Peyer's patch (tissue), 4 donors: ENCODE results near the gene CAVIN3. TPM values are rescaled to one million over a fixed set of nuclear protein-coding genes. Genes with fewer than 3 reads are reported as not detected.

Source experiments
- DNase-seq, 3 donors: peaks; one replicate each; pipeline ENCODE4 v3.0.0-alpha.2; 2017 to 2019
- H3K27ac ChIP-seq, 4 donors: fragments of 200-600 bp; sonication (generic); one replicate each; pipeline ENCODE4 v1.5.1; 2016 to 2019
- H3K27me3 ChIP-seq, 2 donors: fragments of 200-600 bp; sonication (generic); one replicate each; pipeline ENCODE4 v1.5.1; 2019
- H3K36me3 ChIP-seq, 3 donors: fragments of 200-600 bp; sonication (generic); one replicate each; pipeline ENCODE4 v1.5.1; 2016 to 2019
- H3K4me1 ChIP-seq, 4 donors: fragments of 200-600 bp; sonication (generic); one replicate each; pipeline ENCODE4 v1.5.1; 2016 to 2019
- H3K4me3 ChIP-seq, 4 donors: fragments of 200-600 bp; sonication (generic); 1 replicate in 3 of 4; 2 replicates in 1 of 4; pipeline ENCODE4 v1.5.1; 2016 to 2019; ENCODE audit warnings: mild to moderate bottlenecking in 1 of 4
- H3K9me3 ChIP-seq, 4 donors: fragments of 200-600 bp; sonication (generic); one replicate each; pipeline ENCODE4 v1.5.1; 2016 to 2019; ENCODE audit warnings: mild to moderate bottlenecking in 1 of 4
- POLR2A ChIP-seq, 2 donors: fragments of 450-650 bp; IDR thresholded peaks; one replicate each; pipeline ENCODE4 v1.5.1; 2017; ENCODE audit warnings: antibody characterized with exemption in 2 of 2, mild to moderate bottlenecking in 2 of 2, moderate library complexity in 2 of 2
- total RNA-seq, 4 donors: library from RNA; depleted of rRNA; stranded (reverse); fragments of >200 nt; gene quantifications; one replicate each; pipeline ENCODE4 v1.1.0, GENCODE V29; 2016
- TF ChIP-seq, protein P1 (sequence below), 6 experiments: fragments of 450-650 bp in 4 of 6; fragments of 200-600 bp in 2 of 6; sonication (generic) in 1 of 6; IDR thresholded peaks; one replicate each; pipeline ENCODE4 v1.5.1; 2017 to 2019; ENCODE audit warnings: antibody characterized with exemption in 6 of 6, mild to moderate bottlenecking in 3 of 6, moderate library complexity in 1 of 6

Gene CAVIN3
- total RNA-seq, 4 donors from 2014 or later = 6.5 to 40.4 (median 17.2) TPM

DNA sequence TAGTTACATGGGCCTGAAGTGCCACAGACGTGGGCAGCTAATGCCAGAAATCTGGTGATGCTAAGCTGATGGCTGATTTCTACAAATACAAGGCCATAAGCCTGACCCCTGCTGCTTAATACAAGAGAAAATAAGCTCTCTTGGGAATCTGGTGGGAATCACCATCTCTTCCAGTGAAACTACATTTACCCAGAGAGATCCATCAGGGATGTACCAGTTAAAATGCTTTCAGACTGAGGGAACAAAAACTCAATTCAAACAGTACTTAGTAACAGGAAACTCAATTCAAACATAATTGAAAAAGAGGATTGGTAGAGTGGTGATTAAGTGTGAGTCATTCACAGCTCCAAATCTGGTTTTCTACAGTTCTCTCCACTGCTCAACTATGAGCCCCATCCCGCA, 1.7 kb upstream of the CAVIN3 start:
- Histone ChIP-seq H3K4me3 (no peak overlapping the region), H3K27ac (peak overlapping the region in 2 of 4 donors; percentile 89 to 95), H3K9me3 (no peaks in the 10 kb centered on the region), H3K4me1 (peaks cover 0 to 7% (median 0%) of the 10 kb centered on the region in 4 donors), H3K36me3 (no peaks in the 10 kb centered on the region), H3K27me3 (no peaks in the 10 kb centered on the region)
- TF ChIP-seq, protein P1, sequence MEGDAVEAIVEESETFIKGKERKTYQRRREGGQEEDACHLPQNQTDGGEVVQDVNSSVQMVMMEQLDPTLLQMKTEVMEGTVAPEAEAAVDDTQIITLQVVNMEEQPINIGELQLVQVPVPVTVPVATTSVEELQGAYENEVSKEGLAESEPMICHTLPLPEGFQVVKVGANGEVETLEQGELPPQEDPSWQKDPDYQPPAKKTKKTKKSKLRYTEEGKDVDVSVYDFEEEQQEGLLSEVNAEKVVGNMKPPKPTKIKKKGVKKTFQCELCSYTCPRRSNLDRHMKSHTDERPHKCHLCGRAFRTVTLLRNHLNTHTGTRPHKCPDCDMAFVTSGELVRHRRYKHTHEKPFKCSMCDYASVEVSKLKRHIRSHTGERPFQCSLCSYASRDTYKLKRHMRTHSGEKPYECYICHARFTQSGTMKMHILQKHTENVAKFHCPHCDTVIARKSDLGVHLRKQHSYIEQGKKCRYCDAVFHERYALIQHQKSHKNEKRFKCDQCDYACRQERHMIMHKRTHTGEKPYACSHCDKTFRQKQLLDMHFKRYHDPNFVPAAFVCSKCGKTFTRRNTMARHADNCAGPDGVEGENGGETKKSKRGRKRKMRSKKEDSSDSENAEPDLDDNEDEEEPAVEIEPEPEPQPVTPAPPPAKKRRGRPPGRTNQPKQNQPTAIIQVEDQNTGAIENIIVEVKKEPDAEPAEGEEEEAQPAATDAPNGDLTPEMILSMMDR (IDR thresholded peaks at IDR 0.05) = no peak
- no peak for TF ChIP-seq POLR2A (IDR thresholded peaks at IDR 0.05)
- no peak for DNase-seq

DNA sequence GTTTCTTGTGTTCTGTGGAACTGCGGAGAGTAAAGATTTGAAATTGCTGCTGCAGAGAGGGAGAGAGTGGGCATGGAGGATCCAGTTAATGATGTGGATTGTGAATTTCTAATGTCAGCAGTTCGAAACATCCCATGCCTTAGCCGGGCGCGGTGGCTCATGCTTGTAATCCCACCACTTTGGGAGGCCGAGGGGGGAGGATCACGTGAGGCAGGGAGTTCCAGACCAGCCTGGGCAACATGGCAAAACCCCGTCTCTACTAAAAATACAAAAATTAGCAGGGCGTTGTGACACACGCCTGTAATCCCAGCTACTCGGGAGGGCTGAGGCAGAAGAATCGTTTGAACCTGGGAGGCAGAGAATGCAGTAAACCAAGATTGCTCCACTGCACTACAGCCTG, 1.1 kb upstream of the CAVIN3 start:
- H3K9me3 ChIP-seq = no peaks in the 10 kb centered on the region
- peak overlapping the region; percentile 77 to 95 (median 84) for H3K27ac ChIP-seq
- TF ChIP-seq POLR2A (IDR thresholded peaks at IDR 0.05) = no peak
- TF ChIP-seq, protein P1 (IDR thresholded peaks at IDR 0.05) = no peak
- H3K36me3 ChIP-seq = no peaks in the 10 kb centered on the region
- no peaks in the 10 kb centered on the region for H3K27me3 ChIP-seq
- DNase-seq = no peak
- H3K4me3 ChIP-seq = peak overlapping the region in 1 of 4 donors; percentile 59
- peaks cover 0 to 7% (median 0%) of the 10 kb centered on the region in 4 donors for H3K4me1 ChIP-seq

DNA sequence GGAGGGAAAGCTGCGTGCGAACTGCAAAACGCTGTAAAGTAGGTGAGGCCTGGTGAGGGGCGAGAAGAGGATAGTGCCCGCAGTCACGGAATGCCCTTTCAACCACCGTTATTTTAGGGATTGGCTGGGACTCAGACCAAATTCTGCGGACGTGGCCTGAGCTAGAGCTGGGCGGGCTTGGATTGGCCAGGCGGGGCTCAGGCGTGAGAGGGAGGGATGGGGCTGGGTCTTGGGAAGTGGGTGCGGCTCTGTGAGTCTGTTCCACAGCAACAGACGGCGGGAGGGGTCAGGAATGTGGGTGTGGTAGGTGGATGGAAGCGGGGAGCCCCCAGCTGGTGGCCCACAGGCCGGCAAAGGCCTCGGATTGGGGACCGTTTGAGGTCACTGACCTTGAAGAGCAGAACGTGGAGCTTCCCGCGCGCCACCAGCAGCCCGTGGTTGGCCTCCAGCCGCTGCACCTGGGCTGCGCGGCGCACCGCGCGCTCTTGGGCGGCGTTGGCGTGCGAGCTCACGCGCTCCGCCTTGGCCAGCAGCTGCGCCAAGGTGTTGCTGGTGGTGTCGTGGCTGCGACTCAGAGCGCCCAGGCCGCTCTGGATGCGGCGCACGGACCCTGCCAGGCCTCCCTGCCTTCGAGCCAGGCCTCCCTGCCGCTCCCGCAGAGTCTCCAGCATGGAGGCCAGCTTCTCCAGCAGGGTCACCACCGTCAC, 444 bp downstream of the CAVIN3 start:
- peak overlapping the region; percentile 77 to 95 (median 84) for H3K27ac ChIP-seq
- no peak for TF ChIP-seq POLR2A (IDR thresholded peaks at IDR 0.05)
- TF ChIP-seq, protein P1 (IDR thresholded peaks at IDR 0.05) = no peak
- peaks cover 0 to 7% (median 0%) of the 10 kb centered on the region in 4 donors for H3K4me1 ChIP-seq
- DNase-seq = peak; percentile 35 to 79 (median 73)
- no peaks in the 10 kb centered on the region for H3K9me3 ChIP-seq
- no peaks in the 10 kb centered on the region for H3K36me3 ChIP-seq
- H3K27me3 ChIP-seq = no peaks in the 10 kb centered on the region
- H3K4me3 ChIP-seq = peak overlapping the region; percentile 21 to 59 (median 40)

- H3K4me1 ChIP-seq = peaks cover 0 to 7% (median 0%) of the 10 kb centered on the region in 4 donors
- H3K36me3 ChIP-seq = no peaks in the 10 kb centered on the region
- H3K27ac ChIP-seq = peak overlapping the region; percentile 77 to 95 (median 84)
- H3K4me3 ChIP-seq = peak overlapping the region; percentile 21 to 59 (median 38)
- TF ChIP-seq, protein P1 (IDR thresholded peaks at IDR 0.05) = no peak
- no peak for TF ChIP-seq POLR2A (IDR thresholded peaks at IDR 0.05)
- DNase-seq = peak in 2 of 3 donors; percentile 46 to 53
- H3K9me3 ChIP-seq = no peaks in the 10 kb centered on the region
- no peaks in the 10 kb centered on the region for H3K27me3 ChIP-seq
Measured at GRCh38 chr11:6319001-6319703, 1.1 kb downstream of the CAVIN3 start.

DNA sequence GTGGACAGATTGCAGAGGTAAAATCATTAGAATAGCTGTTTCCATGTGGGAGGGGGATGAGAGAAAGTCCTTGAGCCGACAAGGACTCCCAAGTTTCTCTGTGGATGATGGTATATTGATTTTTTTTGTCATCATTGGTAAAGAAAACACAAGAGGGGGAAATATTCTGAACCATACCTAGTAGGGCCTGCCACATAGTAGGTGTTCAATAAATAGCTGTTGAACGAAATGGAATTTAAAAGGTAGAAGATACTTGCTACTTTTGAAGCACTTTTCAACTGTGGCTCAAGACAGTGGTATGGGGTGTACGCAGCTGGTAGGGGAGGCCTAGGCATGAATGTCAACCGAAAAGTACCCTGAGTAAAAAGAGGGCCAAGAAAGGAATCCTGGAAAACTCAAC, 2.1 kb downstream of the CAVIN3 start:
- no peak overlapping the region for H3K4me3 ChIP-seq

More for the DNA sequence above, 2.1 kb downstream of the CAVIN3 start:
- Histone ChIP-seq H3K27me3 (no peaks in the 10 kb centered on the region), H3K4me1 (peaks cover 0 to 7% (median 0%) of the 10 kb centered on the region in 4 donors), H3K36me3 (no peaks in the 10 kb centered on the region), H3K9me3 (no peaks in the 10 kb centered on the region), H3K27ac (peak overlapping the region in 3 of 4 donors; percentile 22 to 95 (median 32))
- no peak for TF ChIP-seq POLR2A (IDR thresholded peaks at IDR 0.05)
- TF ChIP-seq, protein P1 (IDR thresholded peaks at IDR 0.05) = no peak
- DNase-seq = no peak
